ENCODE data around the gene PPP6R2. TPM values are rescaled to one million over a fixed set of nuclear protein-coding genes. Genes with fewer than 3 reads are reported as not detected.
A peak's percentile ranks its signal among the peaks of the same experiment; 100 is the strongest.

PPP6R2 gene, protein sequence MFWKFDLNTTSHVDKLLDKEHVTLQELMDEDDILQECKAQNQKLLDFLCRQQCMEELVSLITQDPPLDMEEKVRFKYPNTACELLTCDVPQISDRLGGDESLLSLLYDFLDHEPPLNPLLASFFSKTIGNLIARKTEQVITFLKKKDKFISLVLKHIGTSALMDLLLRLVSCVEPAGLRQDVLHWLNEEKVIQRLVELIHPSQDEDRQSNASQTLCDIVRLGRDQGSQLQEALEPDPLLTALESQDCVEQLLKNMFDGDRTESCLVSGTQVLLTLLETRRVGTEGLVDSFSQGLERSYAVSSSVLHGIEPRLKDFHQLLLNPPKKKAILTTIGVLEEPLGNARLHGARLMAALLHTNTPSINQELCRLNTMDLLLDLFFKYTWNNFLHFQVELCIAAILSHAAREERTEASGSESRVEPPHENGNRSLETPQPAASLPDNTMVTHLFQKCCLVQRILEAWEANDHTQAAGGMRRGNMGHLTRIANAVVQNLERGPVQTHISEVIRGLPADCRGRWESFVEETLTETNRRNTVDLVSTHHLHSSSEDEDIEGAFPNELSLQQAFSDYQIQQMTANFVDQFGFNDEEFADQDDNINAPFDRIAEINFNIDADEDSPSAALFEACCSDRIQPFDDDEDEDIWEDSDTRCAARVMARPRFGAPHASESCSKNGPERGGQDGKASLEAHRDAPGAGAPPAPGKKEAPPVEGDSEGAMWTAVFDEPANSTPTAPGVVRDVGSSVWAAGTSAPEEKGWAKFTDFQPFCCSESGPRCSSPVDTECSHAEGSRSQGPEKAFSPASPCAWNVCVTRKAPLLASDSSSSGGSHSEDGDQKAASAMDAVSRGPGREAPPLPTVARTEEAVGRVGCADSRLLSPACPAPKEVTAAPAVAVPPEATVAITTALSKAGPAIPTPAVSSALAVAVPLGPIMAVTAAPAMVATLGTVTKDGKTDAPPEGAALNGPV
- total RNA-seq: 10 to 100 TPM; 41.4 to 52.6 (median 43.3) TPM

- Mint-ChIP-seq H3K9me3 (no peaks in the 10 kb centered on the region), H3K4me1 (ENCODE audit: low read depth) (peaks cover 8% of the 10 kb centered on the region), H3K36me3 (ENCODE audit: insufficient read depth) (no peaks in the 10 kb centered on the region), H3K4me3 (peak within 1 kb of the TSS; percentile 83), H3K27me3 (ENCODE audit: low read depth) (no peaks in the 10 kb centered on the region)
- peak; percentile 83 to 86 for ATAC-seq
- peak; percentile 90 for DNase-seq
These were observed at the start of gene PPP6R2 for GRCh38 chr22:50342651-50343540. Gene PPP6R2, plus strand, starts transcription at chr22:50343327. Its CDS starts 50,582 bp downstream, at chr22:50393909.

DNA sequence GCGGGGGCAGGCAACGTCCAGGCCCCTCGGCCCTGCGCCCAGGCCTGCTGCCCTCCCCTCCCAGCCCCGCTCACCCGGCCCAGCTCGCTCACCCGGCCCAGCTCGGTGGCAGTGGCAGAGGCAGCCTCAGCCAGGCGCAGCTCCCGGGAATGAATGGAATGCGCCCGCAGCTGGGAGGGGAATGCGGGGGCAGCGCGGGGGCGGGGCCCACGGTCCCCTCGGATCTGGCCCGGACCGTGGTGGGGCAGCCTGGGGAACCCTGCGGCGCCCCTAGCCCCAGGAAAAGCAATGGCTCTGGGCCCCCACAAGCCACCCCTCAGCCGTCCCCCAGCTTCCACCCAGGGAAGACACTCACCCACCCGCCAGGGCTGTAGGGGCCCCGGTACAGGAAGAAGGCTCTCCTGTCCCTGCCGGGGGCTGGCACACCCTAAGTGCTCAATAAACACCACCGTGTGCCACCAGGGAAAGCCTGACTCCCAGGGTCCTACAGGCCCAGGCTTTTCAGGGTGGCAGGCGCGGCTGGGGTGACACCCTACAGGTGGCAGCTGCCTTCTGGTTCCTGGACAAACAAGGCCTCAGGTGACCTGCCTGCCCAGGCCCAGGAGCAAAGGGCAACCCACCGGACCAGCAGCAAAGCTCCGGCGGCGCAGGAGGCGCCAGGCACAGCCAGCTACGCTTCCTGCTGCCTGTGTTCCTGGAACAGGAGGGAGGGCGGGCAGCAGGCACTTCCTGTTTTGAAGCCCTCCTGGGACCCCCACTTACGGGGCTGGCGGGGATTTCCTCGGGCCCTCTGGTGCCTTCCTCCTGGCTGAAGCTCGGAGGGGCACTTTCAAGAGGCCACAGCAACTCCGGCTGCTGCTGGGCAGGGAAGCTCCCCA, 49.4 kb upstream of the PPP6R2 start:
- no peak overlapping the region for H3K4me3 Mint-ChIP-seq
- no peaks in the 10 kb centered on the region for H3K36me3 Mint-ChIP-seq (ENCODE audit: insufficient read depth)
- peaks cover 5% of the 10 kb centered on the region for H3K4me1 Mint-ChIP-seq (ENCODE audit: low read depth)
- ATAC-seq (peak in 1 of 2 donors; percentile 34), DNase-seq (no peak)
- no peaks in the 10 kb centered on the region for H3K9me3 Mint-ChIP-seq
- peaks cover 27% of the 10 kb centered on the region for H3K27me3 Mint-ChIP-seq (ENCODE audit: low read depth)

- no peak overlapping the region for H3K4me3 Mint-ChIP-seq
- DNase-seq: no peak
- peaks cover 27% of the 10 kb centered on the region for H3K27me3 Mint-ChIP-seq (ENCODE audit: low read depth)
- H3K36me3 Mint-ChIP-seq (ENCODE audit: insufficient read depth): no peaks in the 10 kb centered on the region
- peaks cover 5% of the 10 kb centered on the region for H3K4me1 Mint-ChIP-seq (ENCODE audit: low read depth)
- H3K9me3 Mint-ChIP-seq: no peaks in the 10 kb centered on the region
- no peak for ATAC-seq
These were observed 48.8 kb upstream of the PPP6R2 start for GRCh38 chr22:50294319-50294656.

- Mint-ChIP-seq H3K4me3 (no peak overlapping the region), H3K9me3 (no peaks in the 10 kb centered on the region), H3K27me3 (ENCODE audit: low read depth) (peaks cover 21% of the 10 kb centered on the region), H3K4me1 (ENCODE audit: low read depth) (peaks cover 5% of the 10 kb centered on the region), H3K36me3 (ENCODE audit: insufficient read depth) (no peaks in the 10 kb centered on the region)
- no peak for ATAC-seq
- DNase-seq: no peak
These were observed 46.3 kb upstream of the PPP6R2 start for GRCh38 chr22:50296658-50297490.

- peaks cover 15% of the 10 kb centered on the region for H3K27me3 Mint-ChIP-seq (ENCODE audit: low read depth)
These were observed 45.4 kb upstream of the PPP6R2 start for GRCh38 chr22:50297510-50298265.

GRCh38 chr22:50298266-50298637, 44.9 kb upstream of the PPP6R2 start:
- ATAC-seq (no peak), DNase-seq (no peak)
- peaks cover 14% of the 10 kb centered on the region for H3K27me3 Mint-ChIP-seq (ENCODE audit: low read depth)
- no peaks in the 10 kb centered on the region for H3K36me3 Mint-ChIP-seq (ENCODE audit: insufficient read depth)
- no peaks in the 10 kb centered on the region for H3K4me1 Mint-ChIP-seq (ENCODE audit: low read depth)
- H3K4me3 Mint-ChIP-seq: no peak overlapping the region
- H3K9me3 Mint-ChIP-seq: no peaks in the 10 kb centered on the region

More at GRCh38 chr22:50297510-50298265, 45.4 kb upstream of the PPP6R2 start:
- no peaks in the 10 kb centered on the region for H3K9me3 Mint-ChIP-seq
- DNase-seq: no peak
- H3K4me3 Mint-ChIP-seq: no peak overlapping the region
- peaks cover 2% of the 10 kb centered on the region for H3K4me1 Mint-ChIP-seq (ENCODE audit: low read depth)
- no peaks in the 10 kb centered on the region for H3K36me3 Mint-ChIP-seq (ENCODE audit: insufficient read depth)
- ATAC-seq: no peak

DNA sequence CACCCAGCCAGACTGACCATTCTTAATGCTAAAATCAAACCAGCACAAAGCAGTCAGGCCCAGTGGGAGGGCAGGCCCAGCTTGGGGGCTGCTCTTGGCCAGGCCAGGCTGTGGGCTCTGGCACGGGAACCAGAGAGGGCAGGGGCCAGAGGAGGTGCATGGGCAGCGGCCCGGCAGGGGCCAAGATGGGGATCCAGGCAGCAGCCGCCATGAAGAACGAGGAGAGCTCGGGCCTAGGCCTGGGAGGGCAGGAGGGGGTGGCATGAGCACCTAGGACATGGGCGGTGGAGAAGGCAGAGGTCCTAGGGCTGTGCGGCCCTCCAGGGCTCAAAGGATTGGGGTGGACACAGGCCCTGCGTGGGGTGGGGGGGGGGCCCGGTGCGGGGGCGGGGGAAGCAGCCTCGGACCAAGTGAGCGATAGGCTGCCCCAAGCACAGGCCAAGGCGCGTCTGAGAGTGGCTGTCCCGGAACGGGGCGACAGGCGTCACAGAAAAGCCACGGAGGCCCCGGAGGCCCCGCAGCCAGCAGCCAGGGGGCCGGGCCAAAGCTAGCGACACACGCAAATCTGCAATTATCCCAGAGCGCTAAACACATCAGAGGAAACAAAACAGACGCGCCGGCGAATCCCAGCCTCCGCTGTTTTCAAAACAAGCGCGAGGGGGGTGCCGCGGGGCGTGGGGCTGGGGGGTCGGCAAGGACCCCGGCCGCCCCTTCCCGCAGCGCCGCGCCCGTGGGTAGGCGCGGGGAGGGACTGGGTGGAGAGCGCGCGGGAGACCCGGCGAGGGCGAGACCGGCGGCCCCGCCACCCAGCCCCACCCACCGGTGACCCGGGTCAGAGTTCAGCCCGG, 44.0 kb upstream of the PPP6R2 start:
- no peaks in the 10 kb centered on the region for H3K9me3 Mint-ChIP-seq
- H3K4me1 Mint-ChIP-seq (ENCODE audit: low read depth): peaks cover under 1% of the 10 kb centered on the region
- ATAC-seq (no peak), DNase-seq (no peak)
- H3K36me3 Mint-ChIP-seq (ENCODE audit: insufficient read depth): no peaks in the 10 kb centered on the region
- H3K27me3 Mint-ChIP-seq (ENCODE audit: low read depth): peaks cover 17% of the 10 kb centered on the region
- H3K4me3 Mint-ChIP-seq: no peak overlapping the region

GRCh38 chr22:50299785-50300619, 43.1 kb upstream of the PPP6R2 start:
- no peak for DNase-seq
- peak in 1 of 2 donors; percentile 13 for ATAC-seq
- no peaks in the 10 kb centered on the region for H3K36me3 Mint-ChIP-seq (ENCODE audit: insufficient read depth)
- no peak overlapping the region for H3K4me3 Mint-ChIP-seq
- no peaks in the 10 kb centered on the region for H3K9me3 Mint-ChIP-seq
- H3K27me3 Mint-ChIP-seq (ENCODE audit: low read depth): peaks cover 19% of the 10 kb centered on the region
- peaks cover 2% of the 10 kb centered on the region for H3K4me1 Mint-ChIP-seq (ENCODE audit: low read depth)

- Mint-ChIP-seq H3K4me1 (ENCODE audit: low read depth) (peaks cover 2% of the 10 kb centered on the region), H3K36me3 (ENCODE audit: insufficient read depth) (no peaks in the 10 kb centered on the region), H3K9me3 (no peaks in the 10 kb centered on the region), H3K4me3 (no peak overlapping the region), H3K27me3 (ENCODE audit: low read depth) (peaks cover 17% of the 10 kb centered on the region)
- ATAC-seq: no peak
- DNase-seq: no peak
These were observed 42.4 kb upstream of the PPP6R2 start for GRCh38 chr22:50300620-50301257.

DNA sequence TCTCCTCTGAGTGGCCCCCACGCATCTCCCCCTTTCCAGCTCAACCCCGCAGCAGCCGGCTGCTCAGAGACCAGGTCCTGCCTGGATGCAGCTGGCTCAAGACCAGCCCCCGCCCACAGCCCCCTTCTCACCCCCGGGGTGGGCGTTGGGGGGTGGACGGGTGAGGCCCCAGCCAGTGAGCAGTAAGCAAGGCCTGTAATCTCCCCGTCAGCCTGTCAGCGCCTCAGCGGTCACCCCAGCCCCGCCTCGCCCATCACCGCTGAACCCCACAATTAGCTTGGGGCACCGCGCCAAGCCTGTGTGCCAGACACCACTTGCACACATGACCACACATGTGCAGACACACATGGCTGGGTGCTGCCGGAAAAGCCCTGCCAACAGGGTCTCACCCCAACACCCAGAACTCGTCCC, 41.5 kb upstream of the PPP6R2 start:
- ATAC-seq (no peak), DNase-seq (no peak)
- Mint-ChIP-seq H3K4me1 (ENCODE audit: low read depth) (peaks cover 7% of the 10 kb centered on the region), H3K9me3 (no peaks in the 10 kb centered on the region), H3K4me3 (no peak overlapping the region), H3K27me3 (ENCODE audit: low read depth) (peaks cover 24% of the 10 kb centered on the region), H3K36me3 (ENCODE audit: insufficient read depth) (no peaks in the 10 kb centered on the region)

Measured in activated T-cell treated with anti-CD3 and anti-CD28 coated beads, Interleukin-2, amount 50 U/mL, for 4 hours (primary cell).